ENCODE results near the gene OLA1.

OLA1 gene

GRCh38 chr2:174177316-174177890 lies 70.9 kb downstream of the OLA1 start:
- DNase-seq (ENCODE audit: low read depth): no peak

GRCh38 chr2:174176898-174177297 lies 71.4 kb downstream of the OLA1 start:
- DNase-seq (ENCODE audit: low read depth): no peak

DNA sequence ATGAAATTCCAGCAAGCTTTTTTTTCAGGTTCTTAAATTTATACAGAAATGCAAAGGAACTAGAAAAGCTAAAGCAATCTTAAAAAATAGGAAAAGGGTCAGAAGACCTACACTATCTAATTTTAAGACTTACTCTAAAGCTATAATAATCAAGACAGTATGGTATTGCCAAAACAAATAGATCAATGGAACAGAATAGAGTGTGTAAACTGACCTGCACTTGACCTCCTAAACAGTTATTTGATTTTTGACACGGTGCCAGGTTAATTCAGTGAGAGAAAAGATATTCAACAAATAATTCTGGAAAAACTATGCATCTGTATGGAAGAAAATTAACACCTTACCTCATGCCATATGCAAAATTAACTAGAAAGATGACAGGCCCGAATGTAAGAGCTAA lies 73.6 kb downstream of the OLA1 start:
- DNase-seq (ENCODE audit: low read depth): no peak

DNA sequence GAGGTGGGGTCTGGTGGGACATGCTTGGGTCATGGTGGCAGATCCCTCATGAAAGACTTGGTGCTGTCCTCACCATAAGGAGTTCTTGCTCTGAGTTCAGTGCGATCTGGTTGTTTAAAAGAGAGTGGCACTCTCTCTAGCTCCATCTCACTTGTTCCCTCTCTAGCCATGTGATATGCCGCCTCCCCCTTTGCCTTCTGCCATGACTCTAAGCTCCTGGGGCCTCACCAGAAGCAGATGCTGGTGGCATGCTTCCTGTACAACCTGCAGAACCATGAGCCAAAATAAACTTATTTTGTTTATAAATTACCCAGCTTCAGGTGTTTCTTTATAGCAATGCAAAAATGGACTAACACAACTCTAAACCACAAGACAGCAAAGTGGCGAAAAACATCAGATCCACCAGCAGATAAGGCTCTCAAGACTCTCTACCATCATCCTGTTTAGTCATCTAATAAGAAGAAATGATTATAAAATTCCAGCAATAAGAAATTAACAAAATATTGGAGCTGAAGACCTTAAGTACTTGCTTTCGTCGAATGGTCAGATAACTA lies 75.5 kb downstream of the OLA1 start:
- DNase-seq (ENCODE audit: low read depth): no peak

GRCh38 chr2:174171686-174172445 lies 76.5 kb downstream of the OLA1 start:
- DNase-seq (ENCODE audit: low read depth): no peak

GRCh38 chr2:174169372-174169771 lies 79.0 kb downstream of the OLA1 start:
- no peak for DNase-seq (ENCODE audit: low read depth)

GRCh38 chr2:174166261-174166660 lies 82.1 kb downstream of the OLA1 start:
- no peak for DNase-seq (ENCODE audit: low read depth)

- no peak for DNase-seq (ENCODE audit: low read depth)
Observed at GRCh38 chr2:174161490-174161889, 86.8 kb downstream of the OLA1 start.

DNA sequence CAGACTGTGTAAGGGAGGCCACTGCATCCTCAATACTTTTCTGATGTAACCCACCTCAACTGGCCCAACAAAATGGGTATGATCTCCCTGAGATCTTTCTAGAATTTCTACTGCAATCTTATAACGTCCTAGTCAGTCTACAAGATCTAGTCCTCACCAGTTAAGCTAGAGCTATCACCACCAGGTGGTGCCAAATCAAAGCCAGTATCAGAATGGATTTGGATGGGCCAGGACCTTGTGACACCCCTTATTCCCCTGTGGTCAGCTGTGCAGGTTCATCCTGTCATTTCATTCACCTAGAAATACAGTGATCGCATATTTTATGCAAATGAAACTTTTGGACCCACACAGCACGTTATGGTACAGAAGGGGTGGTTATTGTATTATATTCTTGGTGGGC lies 90.3 kb downstream of the OLA1 start:
- DNase-seq (ENCODE audit: low read depth): no peak

DNA sequence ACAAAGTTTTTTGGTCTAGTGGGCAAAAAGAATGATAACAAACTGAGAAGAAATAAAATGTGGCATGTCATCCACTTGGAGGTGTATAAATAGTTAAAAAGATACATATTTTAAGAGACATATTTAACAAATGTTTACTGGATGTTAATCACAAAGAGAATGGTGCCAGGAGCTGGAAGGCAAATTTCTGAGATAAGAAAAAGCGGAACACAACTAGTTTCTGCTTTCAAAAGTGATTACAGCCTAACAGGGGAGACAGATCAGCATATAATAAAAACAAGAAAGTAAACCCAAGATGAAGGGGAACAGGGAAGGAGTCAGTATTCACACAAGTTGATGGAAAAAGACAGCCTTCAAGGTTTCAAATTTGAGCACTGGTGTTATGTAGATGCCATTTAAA lies 91.3 kb downstream of the OLA1 start:
- no peak for DNase-seq (ENCODE audit: low read depth)

DNA sequence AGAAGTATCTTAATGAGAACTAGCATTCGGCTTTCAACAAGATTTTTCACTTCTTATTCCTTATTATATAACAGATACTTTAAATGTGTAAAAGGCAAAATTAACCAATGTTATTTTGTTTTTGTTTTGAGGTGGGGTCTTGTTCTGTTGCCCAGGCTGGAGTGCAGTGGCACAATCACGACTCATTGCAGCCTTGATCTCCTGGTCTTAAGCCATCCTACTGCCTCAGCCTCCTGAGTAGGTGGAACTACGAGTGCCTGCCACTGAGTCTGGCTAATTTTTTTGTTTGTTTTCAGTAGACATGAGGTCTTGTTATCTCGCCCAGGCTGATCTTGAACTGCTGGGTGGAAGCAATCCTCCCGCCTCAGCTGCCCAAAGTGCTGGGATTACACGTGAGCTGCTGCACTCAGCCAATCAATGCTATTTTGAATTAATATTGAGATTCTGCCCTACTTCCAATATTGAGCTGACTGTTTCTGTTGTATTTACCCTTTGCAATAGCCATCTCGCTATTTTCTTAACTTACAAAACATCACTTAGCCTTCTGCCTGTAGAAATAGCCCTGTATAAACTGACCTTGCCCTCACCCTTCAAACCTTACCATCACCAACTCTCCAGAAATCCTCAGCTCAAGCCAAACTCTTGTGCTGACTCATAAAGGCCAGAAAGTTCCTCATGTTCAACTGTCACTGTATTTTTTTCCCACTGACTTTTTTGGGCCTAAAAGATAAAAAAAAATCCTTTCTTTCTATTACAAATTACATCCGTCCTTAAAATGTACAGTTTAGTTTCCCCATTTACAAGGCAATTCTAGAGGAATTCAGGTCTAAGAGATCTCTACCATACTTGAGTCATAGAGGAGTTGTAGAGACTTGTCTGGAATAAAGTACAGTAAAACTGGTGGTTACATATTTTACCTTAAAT lies 94.3 kb downstream of the OLA1 start:
- no peak for DNase-seq (ENCODE audit: low read depth)

DNA sequence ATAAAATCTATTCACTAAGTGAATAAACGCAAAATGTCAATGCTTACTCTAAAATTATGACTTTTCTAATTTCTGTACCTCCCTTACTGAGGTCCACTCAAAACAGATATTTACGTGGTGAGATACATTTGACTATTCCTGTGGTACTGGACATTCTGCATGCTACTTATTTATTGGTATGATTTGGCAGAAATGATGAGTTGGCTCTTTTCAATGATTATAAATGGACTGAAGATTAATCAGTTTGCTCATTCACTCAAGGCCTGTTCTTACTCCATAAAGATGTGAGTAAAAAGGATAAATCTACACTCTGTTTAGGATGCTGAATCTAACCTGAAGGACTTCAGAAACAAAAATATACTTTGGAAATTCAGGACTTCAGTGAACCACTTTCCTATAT lies 98.8 kb downstream of the OLA1 start:
- DNase-seq (ENCODE audit: low read depth): no peak

DNA sequence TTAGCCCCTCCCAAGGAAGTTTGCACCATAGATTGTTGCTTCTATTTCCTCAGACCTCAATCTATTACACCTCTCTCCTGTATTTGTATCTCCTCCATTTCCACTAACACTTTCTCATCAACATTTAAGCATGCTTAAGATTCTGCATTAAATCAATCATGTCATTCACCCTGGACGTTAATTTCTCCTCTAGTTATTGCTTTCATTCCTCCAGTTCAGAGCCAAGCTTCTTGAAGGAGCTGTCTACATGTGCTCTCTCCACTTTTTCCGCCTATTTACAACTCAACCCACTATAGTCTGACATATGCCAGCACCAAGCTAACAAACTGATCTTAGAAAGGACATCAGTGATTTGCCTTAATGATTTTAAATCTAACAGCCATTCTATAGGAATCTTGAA lies 99.5 kb downstream of the OLA1 start:
- no peak for DNase-seq (ENCODE audit: low read depth)

- DNase-seq (ENCODE audit: low read depth): no peak
Observed at GRCh38 chr2:174145827-174146226, 102.5 kb downstream of the OLA1 start.

DNA sequence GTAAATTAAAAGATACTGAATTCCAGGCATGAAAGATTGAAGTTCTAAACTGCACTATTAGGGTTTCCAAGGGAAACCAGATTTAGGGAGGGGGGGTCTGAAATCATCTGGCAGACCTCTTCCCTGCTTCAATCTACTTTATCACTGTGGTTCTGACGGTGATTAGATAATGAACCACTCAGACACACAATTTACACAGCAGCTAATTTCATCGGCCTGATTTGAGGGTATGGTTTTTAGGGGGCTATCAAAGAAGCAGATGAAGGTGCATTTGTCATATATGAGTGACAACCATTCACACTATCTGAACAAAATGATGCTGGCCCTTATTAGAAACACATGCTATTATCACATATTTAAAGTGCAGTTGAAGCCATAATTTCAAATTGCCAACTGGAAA lies 106.0 kb downstream of the OLA1 start:
- no peak for DNase-seq (ENCODE audit: low read depth)

DNA sequence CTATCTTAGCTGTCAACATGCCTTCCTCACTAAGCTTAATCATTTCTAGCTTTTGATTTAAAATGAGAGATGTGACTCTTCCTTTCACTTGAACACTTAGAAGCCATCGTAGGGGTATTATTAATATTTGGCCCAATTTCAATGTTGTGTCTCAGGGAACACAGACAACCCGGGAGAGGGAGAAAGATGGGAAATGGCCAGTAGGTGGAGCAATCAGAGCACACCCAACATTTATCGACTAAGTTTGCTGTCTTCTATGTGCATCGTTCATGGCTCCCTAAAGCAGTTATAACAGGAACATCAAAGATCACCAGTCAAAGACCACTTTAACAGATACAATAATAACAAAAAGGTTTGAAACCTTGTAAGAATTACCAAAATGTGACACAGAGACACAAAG lies 110.2 kb downstream of the OLA1 start:
- DNase-seq (ENCODE audit: low read depth): no peak

DNA sequence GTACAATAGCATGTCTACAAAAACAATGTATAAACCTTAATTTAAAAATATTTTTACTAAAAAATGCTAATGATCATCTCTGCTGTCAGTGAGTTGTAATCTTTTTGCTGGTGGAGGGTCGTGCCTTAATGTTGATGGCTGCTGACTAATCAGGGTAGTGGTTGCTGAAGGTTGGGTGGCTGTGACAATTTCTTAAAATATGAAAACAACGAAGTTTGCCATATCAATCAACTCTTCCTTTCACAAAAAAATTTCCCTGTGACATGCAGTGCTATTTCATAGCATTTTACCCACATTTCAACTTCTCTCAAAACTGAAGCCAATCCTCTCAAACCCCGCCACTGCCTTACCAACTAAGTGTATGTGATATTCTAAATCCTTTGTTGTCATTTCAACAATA lies 112.4 kb downstream of the OLA1 start:
- DNase-seq (ENCODE audit: low read depth): no peak

GRCh38 chr2:174125090-174125489 lies 123.2 kb downstream of the OLA1 start:
- no peak for DNase-seq (ENCODE audit: low read depth)

- DNase-seq (ENCODE audit: low read depth): no peak
Observed at GRCh38 chr2:174124181-174124580, 124.2 kb downstream of the OLA1 start.

DNA sequence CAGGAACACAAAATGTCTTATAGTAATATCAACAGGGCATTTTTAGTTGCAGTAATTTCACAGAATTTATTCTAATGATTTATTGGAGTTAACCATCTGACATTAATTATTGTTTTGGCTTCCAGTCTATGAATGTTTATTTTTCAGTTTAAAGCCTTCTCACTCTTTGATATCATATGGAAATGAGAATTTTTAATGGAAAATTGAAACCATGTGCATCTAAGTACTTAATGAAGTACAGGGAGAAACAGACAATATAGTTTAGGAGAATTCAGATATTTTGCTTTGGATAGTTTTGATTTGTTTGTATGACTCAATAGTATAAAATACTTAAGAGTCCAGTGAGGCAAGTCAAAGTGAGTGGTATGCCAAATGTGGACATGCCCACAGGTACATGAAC lies 126.1 kb downstream of the OLA1 start:
- DNase-seq (ENCODE audit: low read depth): no peak

DNA sequence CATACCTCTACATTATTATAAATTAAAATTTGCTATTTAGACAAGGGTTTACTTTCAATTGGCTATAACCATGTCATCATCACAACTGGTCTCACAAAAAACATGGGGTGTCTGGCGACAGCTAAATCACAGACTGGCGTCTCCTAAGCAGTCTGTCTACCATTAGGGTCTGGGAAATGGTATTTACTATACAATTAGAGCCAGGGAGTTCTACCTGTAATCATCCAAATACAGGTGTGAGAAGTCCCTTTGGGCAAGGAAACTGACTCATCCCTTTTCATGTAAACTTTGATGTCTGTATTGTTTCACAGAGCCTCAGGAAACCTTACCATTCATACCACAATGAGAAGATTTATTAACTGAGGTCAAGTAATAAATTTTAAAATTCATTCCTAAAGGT lies 126.7 kb downstream of the OLA1 start:
- no peak for DNase-seq (ENCODE audit: low read depth)

- no peak for DNase-seq (ENCODE audit: low read depth)
Observed at GRCh38 chr2:174121175-174121574, 127.2 kb downstream of the OLA1 start.

DNA sequence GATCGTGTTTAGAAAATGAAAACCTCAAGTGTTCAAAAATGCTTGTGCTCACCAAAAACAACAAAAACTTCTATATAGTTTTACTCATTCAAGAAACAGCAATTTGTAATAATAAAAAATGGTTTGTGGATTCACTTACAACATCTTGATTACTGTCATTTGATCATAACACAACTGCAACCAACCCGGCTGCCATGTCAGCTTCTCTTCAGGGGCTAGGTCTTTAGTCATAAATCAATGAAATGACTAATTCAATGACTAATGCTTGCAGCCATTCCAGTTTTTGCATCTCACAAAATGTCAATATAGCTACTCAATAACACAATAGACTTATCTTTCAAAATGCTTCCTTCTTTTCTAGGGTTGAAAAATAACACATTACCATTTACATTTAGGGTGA lies 128.0 kb downstream of the OLA1 start:
- DNase-seq (ENCODE audit: low read depth): no peak

All from activated gamma-delta T cell treated with anti-CD3 and anti-CD28 coated beads, Interleukin-2, amount 50 U/mL, for 16 hours (primary cell).